Germinal center (tissue), 1 donor: Measurements from ENCODE around the gene PTPRN.
A peak's percentile ranks its signal among the peaks of the same experiment; 100 is the strongest.

Experiments
- DNase-seq: peaks from one replicate; pipeline ENCODE4 v3.0.0; 2012; ENCODE audit warnings: mixed read lengths, low spot score

Gene PTPRN

GRCh38 chr2:219286436-219287115, 22.6 kb downstream of the PTPRN start:
- no peak for DNase-seq

DNA sequence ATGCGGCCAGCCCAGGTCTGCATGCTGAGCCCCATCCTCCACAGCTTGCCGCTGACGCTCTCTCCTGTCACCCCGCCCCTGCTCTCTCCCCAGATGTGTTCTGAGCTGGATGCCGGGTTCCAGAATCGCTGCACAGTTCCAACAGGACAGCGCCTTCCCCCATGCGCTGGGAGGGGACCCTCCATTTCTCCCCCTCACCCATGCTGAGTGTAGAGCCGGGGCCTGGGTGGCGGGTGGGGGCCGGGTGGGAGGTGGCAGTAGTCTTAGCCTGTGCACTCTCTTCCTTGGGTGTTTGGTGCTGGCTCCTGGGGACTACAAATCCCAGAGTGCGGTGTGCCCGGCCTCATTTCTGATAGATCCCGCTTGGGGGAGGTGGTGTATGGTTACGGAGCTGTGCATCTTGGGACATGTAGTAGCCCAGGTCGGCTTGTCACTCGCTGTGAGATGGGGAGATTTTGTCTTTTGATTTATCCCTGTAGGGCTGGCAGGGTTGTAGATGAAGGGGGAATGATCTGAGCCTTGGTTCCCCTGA, 23.2 kb downstream of the PTPRN start:
- DNase-seq = no peak

- no peak for DNase-seq
Measured at GRCh38 chr2:219285373-219285735, 23.8 kb downstream of the PTPRN start.

DNA sequence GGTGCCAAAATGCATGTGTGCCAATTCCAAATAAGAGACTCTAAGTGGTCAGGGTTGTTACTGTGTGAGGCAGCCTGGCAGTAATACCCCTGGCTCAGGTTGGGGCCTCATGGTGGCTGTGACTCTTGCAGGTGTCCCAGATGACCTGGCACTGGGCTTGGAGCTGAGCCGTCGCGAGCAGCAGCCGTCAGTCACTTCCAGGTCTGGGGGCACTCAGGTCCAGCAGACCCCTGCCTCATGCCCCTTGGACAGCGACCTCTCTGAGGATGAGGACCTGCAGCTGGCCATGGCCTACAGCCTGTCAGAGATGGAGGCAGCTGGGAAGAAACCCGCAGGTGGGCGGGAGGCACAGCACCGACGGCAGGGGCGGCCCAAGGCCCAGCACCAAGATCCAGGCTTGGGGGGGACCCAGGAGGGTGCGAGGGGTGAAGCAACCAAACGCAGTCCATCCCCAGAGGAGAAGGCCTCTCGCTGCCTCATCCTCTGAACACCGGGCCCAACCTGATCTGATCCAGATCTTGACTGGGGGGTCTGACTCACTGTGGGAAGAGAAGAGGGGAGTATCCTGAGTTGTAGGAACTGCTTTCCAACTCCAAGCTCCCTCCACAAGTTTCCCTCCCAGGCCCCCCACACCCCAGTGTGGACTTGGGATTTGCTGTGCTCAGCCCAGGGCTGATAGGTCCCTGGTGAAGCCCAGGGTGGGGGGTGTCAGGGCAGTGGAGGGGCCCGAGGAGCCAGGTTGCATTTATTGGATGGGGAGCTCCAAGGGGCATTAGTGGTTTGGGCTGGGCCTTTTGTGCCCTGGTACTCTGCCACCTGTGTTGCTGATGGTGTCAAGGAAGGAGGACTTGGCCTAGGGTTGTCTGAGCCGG, 24.5 kb downstream of the PTPRN start:
- DNase-seq = no peak

GRCh38 chr2:219282943-219283581, 26.1 kb downstream of the PTPRN start:
- no peak for DNase-seq

GRCh38 chr2:219282375-219282774, 26.8 kb downstream of the PTPRN start:
- no peak for DNase-seq

GRCh38 chr2:219281588-219281987, 27.6 kb downstream of the PTPRN start:
- no peak for DNase-seq

DNA sequence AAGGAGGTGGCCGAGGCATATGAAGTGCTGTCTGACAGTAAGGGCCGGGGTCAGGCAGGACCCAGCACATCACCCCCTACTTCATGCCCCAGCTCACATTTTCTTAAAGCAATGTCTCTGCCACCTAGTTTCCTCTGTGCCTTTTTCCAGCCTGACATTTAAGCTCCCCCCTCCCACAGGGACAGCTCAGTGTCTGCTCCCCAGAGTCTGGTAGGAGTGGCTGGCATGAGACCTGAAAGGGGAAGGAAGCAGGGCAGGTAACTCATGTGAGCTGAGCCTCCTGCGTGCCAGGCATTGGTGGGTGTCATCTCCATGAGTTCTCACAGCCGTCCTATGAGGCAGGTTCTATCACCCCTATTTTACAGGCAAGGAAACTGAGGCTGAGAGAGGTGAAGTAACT, 28.6 kb downstream of the PTPRN start:
- no peak for DNase-seq

- DNase-seq = peak; percentile 84
Measured at GRCh38 chr2:219279916-219280516, 29.2 kb downstream of the PTPRN start.

GRCh38 chr2:219279151-219279915, 29.9 kb downstream of the PTPRN start, which contains the start of gene DNAJB2:
Gene DNAJB2, plus strand, starts transcription at chr2:219279366. Its CDS starts 468 bp downstream, at chr2:219279834.
- peak; percentile 99 for DNase-seq

- DNase-seq = peak; percentile 65
Measured at GRCh38 chr2:219278655-219279150, 30.5 kb downstream of the PTPRN start.

DNA sequence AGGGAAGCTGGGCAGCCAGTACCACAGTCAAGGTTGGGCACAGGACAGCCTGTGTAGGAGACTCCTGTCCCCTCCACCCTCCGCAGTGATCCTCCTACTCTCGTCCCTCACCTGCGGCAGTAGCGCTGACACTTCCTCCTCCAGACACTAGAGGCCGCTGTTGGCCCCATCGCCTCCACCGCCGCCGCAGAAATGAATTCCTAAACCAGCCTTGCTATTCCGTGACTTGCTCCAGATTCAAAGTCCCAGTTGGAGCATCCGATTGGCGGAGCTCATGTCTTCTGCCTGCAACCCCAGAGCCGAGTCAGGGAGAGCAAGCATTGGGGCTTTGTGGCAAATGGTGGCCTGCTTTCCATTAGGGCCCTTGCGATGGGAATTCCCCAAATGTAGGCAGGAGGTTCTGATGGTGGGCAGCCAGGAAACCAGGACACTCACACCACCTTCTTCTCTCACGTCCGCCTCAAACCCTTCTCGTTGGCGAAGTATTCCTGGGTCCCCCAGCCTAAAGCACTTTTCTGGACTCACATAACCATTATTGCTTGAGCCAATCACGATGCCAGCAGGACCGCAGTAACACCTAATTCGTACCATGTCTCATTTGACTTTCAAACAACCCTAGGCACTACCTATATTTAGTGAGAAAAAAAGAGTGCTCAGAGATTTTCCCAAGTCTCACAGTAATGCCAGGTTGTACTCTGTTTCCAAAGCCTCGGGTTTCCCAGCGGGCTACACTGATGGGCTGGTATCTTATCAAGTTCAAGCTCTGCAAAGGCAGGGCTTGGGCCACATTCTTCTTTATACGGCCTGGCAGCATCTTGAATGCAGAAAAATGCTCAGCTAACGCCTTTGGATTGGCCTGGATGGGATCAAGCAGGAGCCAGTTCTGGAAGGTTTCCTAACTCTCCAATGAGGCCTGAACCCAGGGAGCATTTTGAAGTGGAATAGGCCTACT, 31.2 kb downstream of the PTPRN start:
- DNase-seq = peak; percentile 79

DNA sequence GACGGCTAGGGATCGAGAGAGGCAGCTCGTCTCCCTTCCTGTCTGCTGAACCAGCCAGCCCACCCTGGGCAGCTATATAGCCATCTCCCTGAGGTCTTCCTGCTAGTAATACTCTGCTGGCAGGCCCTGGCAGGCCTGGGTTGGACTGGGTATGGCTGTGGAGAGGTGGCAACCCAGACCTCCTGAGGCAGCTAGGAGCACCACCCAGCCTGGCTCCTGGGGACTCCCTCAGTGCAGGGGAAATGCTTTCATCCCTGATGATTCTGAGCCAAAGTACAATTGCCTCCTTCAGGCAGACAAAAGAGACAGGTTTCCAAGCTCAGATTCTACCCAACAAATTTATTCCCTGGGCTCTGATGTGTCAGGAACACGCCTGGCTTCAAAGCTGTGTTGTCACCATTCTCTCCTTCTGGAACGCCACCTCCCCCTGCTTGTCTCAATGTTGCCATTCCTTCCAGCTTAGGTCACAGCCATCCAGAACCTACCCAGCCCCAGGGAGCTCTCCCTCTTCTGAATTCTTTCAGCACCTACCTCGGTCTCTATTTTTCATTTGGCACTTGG, 34.8 kb downstream of the PTPRN start:
- DNase-seq = no peak

DNA sequence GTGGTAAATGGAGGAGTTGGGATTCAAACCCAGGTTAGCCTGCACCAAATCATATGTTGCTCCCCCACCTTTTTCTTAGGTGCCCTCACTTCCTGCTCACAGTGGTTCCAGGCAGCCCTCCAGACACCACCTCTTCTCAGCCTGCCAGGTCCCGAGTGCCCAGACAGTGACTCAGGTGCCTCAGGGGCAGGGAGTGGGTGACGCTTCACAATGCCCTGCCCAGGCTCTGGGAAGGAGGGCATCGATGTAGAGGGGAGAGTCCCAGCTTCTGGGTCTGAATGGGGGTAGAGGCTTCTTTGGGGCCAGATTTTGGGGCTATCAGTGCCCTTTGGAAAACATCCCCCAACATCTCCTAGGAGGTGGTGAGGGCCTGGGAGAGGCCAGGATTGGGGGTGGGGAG, 35.3 kb downstream of the PTPRN start:
- DNase-seq = no peak

- DNase-seq = no peak
Measured at GRCh38 chr2:219272995-219273394, 36.2 kb downstream of the PTPRN start.

GRCh38 chr2:219272356-219272755, 36.8 kb downstream of the PTPRN start:
- no peak for DNase-seq

DNA sequence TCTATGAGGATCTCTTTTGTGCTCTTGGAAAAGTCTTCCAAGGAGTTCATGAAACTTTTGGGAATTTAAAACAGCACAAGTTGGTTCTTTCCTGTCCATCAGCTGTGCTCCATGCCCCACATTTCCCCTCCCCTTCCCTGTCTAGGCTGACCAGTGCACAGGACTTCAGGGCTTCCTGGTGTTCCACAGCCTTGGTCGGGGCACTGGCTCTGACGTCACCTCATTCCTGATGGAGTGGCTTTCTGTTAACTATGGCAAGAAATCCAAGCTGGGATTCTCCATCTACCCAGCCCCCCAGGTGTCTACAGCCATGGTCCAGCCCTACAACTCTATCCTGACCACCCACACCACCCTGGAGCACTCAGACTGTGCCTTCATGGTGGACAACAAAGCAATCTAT, 38.2 kb downstream of the PTPRN start:
- DNase-seq = no peak

GRCh38 chr2:219270055-219270372, 39.2 kb downstream of the PTPRN start:
- DNase-seq = no peak

GRCh38 chr2:219269362-219270054, 39.7 kb downstream of the PTPRN start:
- DNase-seq = no peak
